Lung (tissue), 12 donors: Measurements from ENCODE around the gene DCAKD. TPM values are rescaled to one million over a fixed set of nuclear protein-coding genes. Genes with fewer than 3 reads are reported as not detected.

Source experiments
- ATAC-seq: fragments of 200-7000 bp; cut with Tn5 transposase; one replicate; pipeline ENCODE4 v1.9.1; 2020; ENCODE audit warnings: moderate number of reproducible peaks; ENCODE audit not compliant: insufficient read depth, low FRiP score
- DNase-seq, 3 donors: peaks; one replicate each; pipeline ENCODE4 v3.0.0-alpha.2; 2013 to 2017
- H3K27ac ChIP-seq, 2 donors: one replicate each; pipeline ENCODE4 v1.5.1; 2013; ENCODE audit warnings: mild to moderate bottlenecking in 2 of 2, moderate library complexity in 2 of 2, control low read depth in 1 of 2, inconsistent platforms in 1 of 2, low read depth in 1 of 2, low read length in 1 of 2
- H3K27me3 ChIP-seq, 3 donors: one replicate each; pipeline ENCODE4 v1.5.1; 2013; ENCODE audit warnings: low read length in 2 of 3; ENCODE audit not compliant: control insufficient read depth in 3 of 3, insufficient read depth in 3 of 3
- H3K36me3 ChIP-seq, 4 donors: one replicate each; pipeline ENCODE4 v1.5.1; 2013; ENCODE audit warnings: low read length in 4 of 4, mild to moderate bottlenecking in 1 of 4, moderate library complexity in 1 of 4; ENCODE audit not compliant: control insufficient read depth in 4 of 4, insufficient read depth in 4 of 4
- H3K4me1 ChIP-seq, 5 donors: one replicate each; pipeline ENCODE4 v1.5.1; 2013; ENCODE audit warnings: low read length in 5 of 5, mild to moderate bottlenecking in 2 of 5, moderate library complexity in 1 of 5; ENCODE audit not compliant: control insufficient read depth in 5 of 5, insufficient read depth in 5 of 5
- H3K4me3 ChIP-seq: one replicate; pipeline ENCODE4 v1.5.1; 2013; ENCODE audit warnings: mild to moderate bottlenecking, control low read depth, moderate library complexity
- H3K9ac ChIP-seq, 2 donors: one replicate each; pipeline ENCODE4 v1.5.1; 2013; ENCODE audit warnings: low read length in 2 of 2, control low read depth in 1 of 2; ENCODE audit not compliant: insufficient read depth in 1 of 2
- H3K9me3 ChIP-seq, 4 donors: one replicate each; pipeline ENCODE4 v1.5.1; 2013; ENCODE audit warnings: low read length in 3 of 4, mild to moderate bottlenecking in 1 of 4, moderate library complexity in 1 of 4; ENCODE audit not compliant: control insufficient read depth in 4 of 4, insufficient read depth in 3 of 4
- CTCF ChIP-seq: IDR thresholded peaks from 2 replicates; pipeline ENCODE4 v1.5.1; 2012; ENCODE audit warnings: mild to moderate bottlenecking; ENCODE audit errors: control extremely low read depth, extremely low read depth
- WGBS, 2 donors: extraction: QIAGEN DNeasy Blood & Tissue Kit; methylation state at CpG; one replicate each; pipeline ENCODE4 v1.1.7; 2013; 5-methylcytosine and 5-hydroxymethylcytosine counted together
- polyA plus RNA-seq, 2 donors: library from polyadenylated mRNA; stranded (reverse); fragments of 200-250 nt; gene quantifications; one replicate each; pipeline ENCODE4 v1.2.1, GENCODE V29; 2013
- total RNA-seq, 2 donors: library from RNA; depleted of rRNA in 1 of 2; stranded (reverse); fragments of >200 nt in 1 of 2; gene quantifications; one replicate each; pipeline ENCODE4 v1.2.1, GENCODE V29; 2014 to 2021
- donor health status: control.
- donor health status: control.
- donor health status: Bipolar disorder and iron deficiency.
- donor health status: healthy.
- donor health status: DM: yes; HTN: yes; CAD: no.

DCAKD gene
- total and polyA plus RNA-seq, 4 donors: 11.8 to 28.8 (median 20.2) TPM

GRCh38 chr17:45013021-45013997, 38.1 kb downstream of the DCAKD start:
- no peak for TF ChIP-seq CTCF
- 76 to 79% methylated on average over 17 of the region's 17 CpGs for WGBS, 2 donors
- Histone ChIP-seq H3K4me1 (peaks cover 0 to 19% (median under 1%) of the 10 kb centered on the region in 5 donors), H3K27me3 (peaks cover 0 to 2% (median 0%) of the 10 kb centered on the region in 3 donors), H3K9me3 (no peaks in the 10 kb centered on the region), H3K9ac (no peak overlapping the region), H3K36me3 (no peaks in the 10 kb centered on the region), H3K27ac (no peak overlapping the region), H3K4me3 (no peak overlapping the region)
- no peak for ATAC-seq
- DNase-seq: peak; percentile 50 to 71 (median 60)

GRCh38 chr17:45011767-45012166, 39.7 kb downstream of the DCAKD start:
- Histone ChIP-seq H3K27ac (no peak overlapping the region), H3K9me3 (no peaks in the 10 kb centered on the region), H3K36me3 (no peaks in the 10 kb centered on the region), H3K4me1 (peaks cover 0 to 15% (median 0%) of the 10 kb centered on the region in 5 donors), H3K4me3 (no peak overlapping the region), H3K9ac (no peak overlapping the region), H3K27me3 (no peaks in the 10 kb centered on the region)
- DNase-seq: no peak
- WGBS, 2 donors: 83 to 93% methylated on average over 1 of the region's 1 CpG
- no peak for ATAC-seq
- no peak for TF ChIP-seq CTCF

GRCh38 chr17:45009676-45010467, 41.6 kb downstream of the DCAKD start:
- no peaks in the 10 kb centered on the region for H3K36me3 ChIP-seq
- no peak overlapping the region for H3K4me3 ChIP-seq
- 75 to 76% methylated on average over 13 of the region's 13 CpGs for WGBS, 2 donors
- no peak overlapping the region for H3K9ac ChIP-seq
- H3K27ac ChIP-seq: no peak overlapping the region
- TF ChIP-seq CTCF: no peak
- DNase-seq: no peak
- ATAC-seq: no peak
- H3K9me3 ChIP-seq: no peaks in the 10 kb centered on the region
- peaks cover 0 to 15% (median 0%) of the 10 kb centered on the region in 5 donors for H3K4me1 ChIP-seq
- no peaks in the 10 kb centered on the region for H3K27me3 ChIP-seq
